SIG-M5 (cell line): ENCODE measurements around the gene PAQR9.

Experiments
- DNase-seq: peaks from one replicate; lab custom pipeline; 2025; lab: John Stamatoyannopoulos, UW

The PAQR9 gene

GRCh38 chr3:142982038-142982773 is 18.7 kb upstream of the PAQR9 start:
- DNase-seq: no peak

- DNase-seq: no peak
Measured at GRCh38 chr3:142981108-142981507, 17.6 kb upstream of the PAQR9 start.

GRCh38 chr3:142977399-142977728 is 13.9 kb upstream of the PAQR9 start:
- DNase-seq: no peak

- no peak for DNase-seq
Measured at GRCh38 chr3:142976621-142977398, 13.3 kb upstream of the PAQR9 start.

GRCh38 chr3:142975316-142975995 is 12.0 kb upstream of the PAQR9 start:
- DNase-seq: no peak

GRCh38 chr3:142973217-142974009 is 9.9 kb upstream of the PAQR9 start:
- no peak for DNase-seq

GRCh38 chr3:142972092-142972753 is 8.7 kb upstream of the PAQR9 start:
- DNase-seq: no peak

- DNase-seq: no peak
Measured at GRCh38 chr3:142971431-142971830, 8.0 kb upstream of the PAQR9 start.

GRCh38 chr3:142968319-142969025 is 5.0 kb upstream of the PAQR9 start:
- DNase-seq: no peak

GRCh38 chr3:142966808-142967207 is 3.3 kb upstream of the PAQR9 start:
- DNase-seq: no peak

GRCh38 chr3:142965581-142965980 is 2.1 kb upstream of the PAQR9 start:
- no peak for DNase-seq

- no peak for DNase-seq
Measured at GRCh38 chr3:142963234-142963515, 299 bp downstream of the PAQR9 start.

GRCh38 chr3:142962520-142963233 is 797 bp downstream of the PAQR9 start:
- DNase-seq: no peak

- DNase-seq: no peak
Measured at GRCh38 chr3:142962175-142962519, 1.3 kb downstream of the PAQR9 start.

- DNase-seq: no peak
Measured at GRCh38 chr3:142961539-142961938, 1.9 kb downstream of the PAQR9 start.

GRCh38 chr3:142960322-142960850 is 3.1 kb downstream of the PAQR9 start:
- no peak for DNase-seq

GRCh38 chr3:142958707-142959106 is 4.8 kb downstream of the PAQR9 start:
- no peak for DNase-seq

GRCh38 chr3:142953443-142953842 is 10.0 kb downstream of the PAQR9 start:
- DNase-seq: no peak

- no peak for DNase-seq
Measured at GRCh38 chr3:142952272-142953193, 10.9 kb downstream of the PAQR9 start.
